ENCODE results near the gene B3GALT5.
A peak's percentile ranks its signal among the peaks of the same experiment; 100 is the strongest.
"Not testable (repeated sequence)": the region's sequence is repeated elsewhere in the genome, so short reads cannot be mapped to it uniquely, and the experiment has no call there.

B3GALT5 gene

GRCh38 chr21:39669485-39669884, 56.7 kb downstream of the B3GALT5 start:
- peak; percentile 38 for DNase-seq

- no peak for DNase-seq
Observed at GRCh38 chr21:39669976-39670661, 57.4 kb downstream of the B3GALT5 start.

- peak; percentile 58 for DNase-seq
Observed at GRCh38 chr21:39670701-39671100, 58.0 kb downstream of the B3GALT5 start.

GRCh38 chr21:39671986-39672385, 59.2 kb downstream of the B3GALT5 start:
- no peak for DNase-seq

GRCh38 chr21:39673163-39673562, 60.4 kb downstream of the B3GALT5 start:
- DNase-seq, result no peak

GRCh38 chr21:39673736-39674135, 61.0 kb downstream of the B3GALT5 start:
- DNase-seq, result no peak

- DNase-seq, result no peak
Observed at GRCh38 chr21:39674801-39675200, 62.1 kb downstream of the B3GALT5 start.

- no peak for DNase-seq
Observed at GRCh38 chr21:39675590-39675989, 62.9 kb downstream of the B3GALT5 start.

GRCh38 chr21:39675993-39676661, 63.4 kb downstream of the B3GALT5 start:
- DNase-seq, result peak; percentile 79

- DNase-seq, result no peak
Observed at GRCh38 chr21:39680216-39680615, 67.5 kb downstream of the B3GALT5 start.

GRCh38 chr21:39681257-39681656, 68.5 kb downstream of the B3GALT5 start:
- DNase-seq, result no peak

GRCh38 chr21:39681845-39682244, 69.1 kb downstream of the B3GALT5 start:
- no peak for DNase-seq

GRCh38 chr21:39685236-39685635, 72.5 kb downstream of the B3GALT5 start:
- DNase-seq, result no peak

GRCh38 chr21:39685991-39686390, 73.3 kb downstream of the B3GALT5 start:
- no peak for DNase-seq

GRCh38 chr21:39686646-39687468, 74.1 kb downstream of the B3GALT5 start:
- no peak for DNase-seq

GRCh38 chr21:39688010-39688409, 75.3 kb downstream of the B3GALT5 start:
- DNase-seq, result no peak

GRCh38 chr21:39689860-39690259, 77.1 kb downstream of the B3GALT5 start:
- DNase-seq, result not testable (repeated sequence)

- no peak for DNase-seq
Observed at GRCh38 chr21:39690454-39690853, 77.7 kb downstream of the B3GALT5 start.

- DNase-seq, result no peak
Observed at GRCh38 chr21:39694750-39695149, 82.0 kb downstream of the B3GALT5 start.

- no peak for DNase-seq
Observed at GRCh38 chr21:39696196-39696595, 83.5 kb downstream of the B3GALT5 start.

GRCh38 chr21:39696618-39697017, 83.9 kb downstream of the B3GALT5 start:
- peak; percentile 50 for DNase-seq

GRCh38 chr21:39700318-39700717, 87.6 kb downstream of the B3GALT5 start:
- no peak for DNase-seq

- no peak for DNase-seq
Observed at GRCh38 chr21:39703578-39703977, 90.8 kb downstream of the B3GALT5 start.

- DNase-seq, result no peak
Observed at GRCh38 chr21:39705849-39706248, 93.1 kb downstream of the B3GALT5 start.

Measured in NCI-H774 (cell line).